HL-60/S4 treated with retinoic acid at 250 ng/mL for 4 days and 3 days (cell line): ENCODE results near the gene MBNL3.

Experiments used
- in situ Hi-C: fragments of 300-500 bp; cut with MboI; formaldehyde crosslinking; loops from 2 replicates; pipeline ENCODE4 v1.7.0; 2022; ENCODE audit warnings: low sequenced_read_pairs

MBNL3 gene

DNA sequence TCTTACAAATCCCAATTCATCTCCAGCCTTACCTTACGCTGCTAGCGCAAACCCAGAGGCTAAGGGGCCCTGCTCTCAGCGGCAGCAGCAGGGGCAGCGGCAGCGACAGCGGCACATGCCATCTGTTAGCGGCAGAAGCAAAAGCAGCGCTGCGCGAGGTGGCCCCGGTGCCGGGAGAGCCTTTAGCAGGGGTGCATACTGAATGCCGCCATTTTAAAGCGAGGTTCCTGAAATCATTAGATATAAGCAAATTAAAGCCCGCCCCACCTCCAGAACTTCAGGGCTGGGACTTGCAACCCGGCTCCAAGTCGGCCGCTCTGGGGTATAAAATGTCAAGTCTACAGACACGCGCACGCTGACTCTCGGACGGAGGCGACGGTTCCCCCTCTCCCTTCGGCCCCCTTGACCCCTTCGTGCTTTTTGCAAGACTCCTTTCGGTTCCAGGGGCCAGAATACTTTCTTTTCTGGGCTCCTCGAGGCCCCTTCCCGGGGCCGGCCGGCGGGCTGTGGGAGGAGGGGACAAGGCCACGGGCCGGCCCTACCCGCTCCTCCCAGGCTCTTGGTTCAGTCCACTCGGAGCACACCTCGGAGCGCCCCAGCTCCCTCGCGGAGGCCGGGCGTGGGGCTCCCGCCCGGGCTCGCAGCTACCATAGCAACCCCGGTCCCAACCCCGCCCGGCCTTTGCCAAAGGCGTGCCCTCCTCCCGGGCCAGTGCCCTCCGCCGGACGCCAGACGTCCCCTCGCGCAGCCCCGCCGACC, at the start of gene MBNL3:
MBNL3 (minus strand) TSS at position 220 of the 759 bp plus-strand sequence. CDS start 49,427 bp downstream, outside the sequence.
- in situ Hi-C loops, result no loop called here

DNA sequence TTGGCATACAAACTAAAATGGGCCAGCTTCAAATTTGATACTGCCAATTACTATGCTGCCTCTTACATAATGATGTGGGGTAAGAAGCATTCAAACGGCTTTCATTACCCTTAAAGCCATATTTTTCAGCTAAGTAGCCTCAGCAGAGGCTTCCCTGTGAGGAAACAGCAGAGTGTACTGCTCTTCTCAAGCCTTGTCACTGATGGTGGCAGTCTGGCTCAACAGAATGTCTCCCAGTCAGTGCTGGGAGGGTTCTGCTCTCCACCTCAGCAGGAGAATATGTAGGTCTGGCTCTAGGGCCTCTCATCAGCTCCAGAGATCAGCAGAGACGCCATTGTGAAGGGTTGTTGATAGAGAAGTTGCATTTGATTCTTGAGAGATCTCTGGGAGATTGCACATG, 44.6 kb upstream of the MBNL3 start:
- in situ Hi-C loops, result no loop called here

DNA sequence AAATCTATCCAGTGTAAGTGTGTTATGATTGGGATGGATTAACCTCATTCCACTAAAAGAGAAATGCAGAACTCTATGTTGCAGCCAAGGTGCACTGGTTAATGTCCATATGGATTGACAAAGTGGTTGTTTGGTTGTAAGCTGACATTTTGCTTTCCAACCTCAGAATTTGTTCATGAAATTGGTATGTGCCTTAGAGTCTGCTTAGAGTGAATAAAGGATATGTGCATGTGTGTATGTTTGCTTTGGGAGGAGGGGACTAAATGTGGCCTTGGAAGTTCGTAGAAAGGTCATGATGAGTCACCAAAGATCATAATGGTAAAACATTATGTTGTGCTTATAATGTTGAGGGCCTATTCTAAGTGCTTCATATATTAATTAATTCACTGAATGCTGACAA, 44.1 kb upstream of the MBNL3 start:
- in situ Hi-C loops, result no loop called here

DNA sequence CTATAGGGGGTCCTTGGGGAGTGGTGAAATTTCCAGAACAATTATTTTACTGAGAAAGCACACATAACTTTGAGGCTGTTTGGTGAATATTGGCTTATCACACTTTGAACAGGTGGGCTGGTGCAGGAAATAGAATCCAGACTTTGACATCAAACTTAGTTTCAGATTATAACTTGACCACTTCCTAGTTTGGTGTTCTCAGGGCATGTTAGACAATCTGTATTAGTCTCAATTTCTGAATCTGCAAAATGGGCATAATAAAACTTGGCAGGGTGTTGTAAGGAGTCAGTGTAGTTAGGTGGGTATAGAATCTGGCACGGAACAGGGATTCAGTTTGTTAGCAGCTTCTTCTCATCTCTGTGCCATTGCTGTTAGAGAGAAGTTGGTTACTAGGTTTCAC, 43.3 kb upstream of the MBNL3 start:
- in situ Hi-C loops, result no loop called here

DNA sequence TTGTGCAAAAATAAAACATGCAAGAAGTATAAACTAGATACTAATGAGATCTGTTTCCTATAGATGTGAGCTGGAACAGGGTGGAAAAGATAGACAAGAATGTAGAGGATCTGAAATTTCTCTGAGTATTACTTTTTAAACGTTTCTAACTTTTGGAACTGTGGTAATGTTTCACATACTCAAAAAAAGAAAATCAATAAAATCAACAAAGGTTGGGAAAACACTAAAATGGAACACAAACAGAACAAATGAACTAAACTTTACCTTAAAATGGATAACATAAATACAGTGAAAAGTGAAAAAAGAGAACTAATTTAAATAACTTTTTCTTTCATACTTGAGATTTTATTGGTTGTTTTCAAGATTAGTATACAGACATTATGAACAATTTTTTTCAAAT, 32.0 kb upstream of the MBNL3 start:
- in situ Hi-C loops, result no loop called here

DNA sequence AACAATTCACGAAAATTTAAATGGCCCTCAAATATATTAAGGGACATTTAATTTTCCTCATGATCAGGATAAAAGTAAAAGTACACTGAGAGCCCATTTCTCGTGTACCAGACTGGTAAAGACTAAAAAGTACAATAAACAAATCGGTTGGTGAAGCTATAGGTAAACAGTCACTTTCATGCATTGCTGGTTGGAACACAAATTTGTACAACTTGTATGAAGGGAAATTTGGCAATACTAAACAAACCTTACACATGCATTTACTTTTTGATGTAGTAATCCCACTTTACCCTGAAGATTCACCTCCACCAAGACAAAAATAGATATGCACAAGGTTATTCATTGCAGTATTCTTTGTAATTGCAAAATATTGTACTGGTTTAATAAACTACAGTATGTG, 31.4 kb upstream of the MBNL3 start:
- in situ Hi-C loops, result no loop called here

DNA sequence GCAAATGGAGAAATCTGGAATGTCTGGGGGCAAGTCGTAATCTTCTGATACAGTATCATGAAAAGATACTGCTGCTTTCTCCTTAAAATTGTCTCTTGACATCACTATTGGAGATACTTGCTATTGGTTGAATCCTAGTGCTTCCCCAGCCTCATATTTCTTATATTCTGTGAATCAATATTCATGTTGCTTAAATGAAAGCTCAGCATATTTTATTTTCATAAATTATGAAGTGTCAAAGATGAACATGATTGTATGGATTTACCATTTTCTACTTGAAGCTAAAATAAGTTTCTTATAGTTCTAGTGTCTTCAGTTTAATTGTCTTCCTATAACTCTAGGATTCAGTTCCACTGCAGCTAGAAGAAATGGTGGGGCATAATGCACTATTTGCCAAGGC, 29.6 kb upstream of the MBNL3 start:
- in situ Hi-C loops, result no loop called here

DNA sequence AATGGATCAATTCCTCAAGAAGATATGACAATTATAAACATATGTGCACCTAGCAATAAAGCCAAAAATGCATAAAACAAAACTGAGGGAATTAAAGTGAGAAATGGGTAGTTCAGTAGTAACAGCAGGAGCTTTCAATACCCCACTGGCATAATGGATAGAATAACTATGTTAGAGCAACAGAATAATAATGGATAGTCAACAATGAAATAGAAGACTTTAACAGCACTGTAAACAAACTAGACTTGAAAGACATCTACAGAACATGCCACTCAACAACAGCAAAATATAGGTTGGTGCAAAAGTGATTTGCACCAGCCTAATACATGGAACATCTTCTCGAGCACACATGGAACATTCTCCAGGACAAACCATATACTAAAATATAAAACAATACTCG, 20.0 kb upstream of the MBNL3 start:
- in situ Hi-C loops, result no loop called here

- in situ Hi-C loops, result no loop called here
Measured at GRCh38 chrX:132505116-132505515, 16.3 kb upstream of the MBNL3 start.

DNA sequence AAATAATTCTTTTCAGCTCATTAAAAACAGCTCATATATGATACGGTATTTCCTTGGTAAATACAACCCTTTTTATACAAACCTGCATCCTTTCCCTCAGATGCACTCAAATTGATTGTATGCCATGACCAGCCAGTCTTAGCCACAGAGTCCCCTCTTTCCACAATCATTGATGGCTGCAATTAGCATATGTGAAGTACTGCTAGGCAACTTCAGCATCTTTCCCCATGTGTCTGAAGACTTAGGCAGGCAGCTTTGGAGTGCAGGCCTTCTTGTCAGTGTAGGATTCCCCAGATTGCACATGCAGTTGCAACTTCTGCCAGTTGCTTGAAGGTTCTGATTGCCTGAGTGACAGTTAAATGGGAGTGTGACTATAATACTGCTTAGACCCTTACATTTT, 15.6 kb upstream of the MBNL3 start:
- in situ Hi-C loops, result no loop called here

DNA sequence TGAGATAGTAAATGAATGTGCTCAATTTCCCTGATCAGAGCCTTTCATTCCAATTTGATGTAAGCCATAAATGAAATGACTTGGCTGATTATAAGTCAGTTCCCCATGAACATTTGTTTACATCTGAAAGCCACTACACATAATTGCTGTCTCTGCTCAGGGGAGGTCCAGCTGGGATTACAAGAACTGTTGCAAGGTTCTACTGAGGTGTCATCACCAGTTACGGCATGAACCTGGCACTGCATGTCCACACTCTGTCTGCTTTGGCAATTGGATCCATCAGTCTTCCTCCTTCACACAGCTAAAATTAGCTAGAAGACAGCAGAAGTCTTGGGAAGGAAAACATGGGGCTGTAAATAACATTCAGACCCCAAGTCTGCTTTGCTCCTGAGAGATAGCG, 12.8 kb upstream of the MBNL3 start:
- in situ Hi-C loops, result no loop called here

- in situ Hi-C loops, result no loop called here
Measured at GRCh38 chrX:132497432-132497831, 8.6 kb upstream of the MBNL3 start.

GRCh38 chrX:132493095-132493494, 4.3 kb upstream of the MBNL3 start:
- in situ Hi-C loops, result no loop called here

- in situ Hi-C loops, result no loop called here
Measured at GRCh38 chrX:132491191-132491590, 2.4 kb upstream of the MBNL3 start.

GRCh38 chrX:132489578-132490419, 961 bp upstream of the MBNL3 start:
- in situ Hi-C loops, result no loop called here

GRCh38 chrX:132488180-132488705, 595 bp downstream of the MBNL3 start:
- in situ Hi-C loops, result no loop called here

DNA sequence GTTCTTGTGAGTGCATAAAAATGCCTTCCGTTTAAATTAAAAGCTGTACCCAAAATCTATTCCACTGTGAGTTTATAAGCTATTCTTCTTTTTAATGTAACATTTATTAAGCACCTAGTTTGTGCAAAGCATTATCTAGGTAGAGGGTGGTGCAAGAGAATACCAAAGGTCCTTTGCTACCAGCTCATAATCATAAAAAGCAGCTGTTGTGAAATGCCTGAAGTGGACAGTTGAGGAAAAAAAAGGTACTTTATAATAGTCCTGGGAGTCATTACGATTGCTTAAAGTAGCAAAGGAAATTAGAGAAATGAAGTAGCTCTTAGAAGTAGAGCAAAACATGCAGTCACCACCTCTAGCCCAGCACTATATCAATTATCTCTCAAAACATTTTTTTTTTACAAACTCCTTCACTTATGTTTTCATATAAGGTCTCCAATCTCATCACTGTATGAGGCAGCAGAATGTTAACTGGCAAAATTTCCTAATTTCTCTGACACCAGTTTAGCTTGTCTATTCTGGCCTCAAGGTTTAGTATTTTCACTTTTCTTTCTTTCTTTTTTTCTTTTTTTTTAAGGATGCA, 2.1 kb downstream of the MBNL3 start:
- in situ Hi-C loops, result no loop called here

DNA sequence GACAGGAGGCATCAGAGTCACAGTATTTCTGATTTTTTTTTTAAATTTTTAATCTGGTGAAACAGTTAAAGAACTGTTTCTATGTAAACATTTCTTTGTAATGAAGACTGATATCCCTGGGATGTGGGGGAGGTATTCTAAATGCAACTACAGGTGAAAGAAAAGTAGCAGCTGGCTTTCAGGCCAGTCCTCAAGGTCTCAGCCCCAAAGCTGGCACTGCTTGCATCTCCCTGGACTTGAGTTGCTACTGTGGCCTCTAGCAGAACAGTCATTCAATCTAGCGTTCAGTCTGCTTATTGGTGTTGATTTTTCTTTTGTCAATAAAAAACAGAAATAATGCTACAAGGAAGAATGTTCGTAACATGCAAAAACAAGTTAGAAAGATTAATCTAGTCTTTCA, 4.9 kb downstream of the MBNL3 start:
- in situ Hi-C loops, result no loop called here

DNA sequence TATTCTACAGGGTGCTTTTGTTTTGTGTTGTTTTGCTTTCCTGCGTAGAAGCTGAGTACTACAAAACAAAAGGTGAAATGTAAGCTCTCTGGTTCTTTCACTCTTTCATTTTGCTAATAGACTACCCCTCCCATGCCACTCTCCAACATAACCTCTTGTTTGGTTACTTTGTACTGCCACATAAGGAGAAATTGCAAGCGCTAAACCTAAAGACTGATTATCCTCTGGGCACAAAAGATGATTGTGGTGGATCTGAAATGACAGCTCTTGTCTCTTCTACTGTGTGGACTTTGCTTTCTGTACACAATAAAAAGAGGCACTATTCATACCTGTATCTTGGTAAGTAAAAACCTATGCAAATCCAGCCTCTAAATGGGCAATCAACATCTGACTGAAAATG, 5.3 kb downstream of the MBNL3 start:
- in situ Hi-C loops, result no loop called here

- in situ Hi-C loops, result no loop called here
Measured at GRCh38 chrX:132482632-132483031, 6.2 kb downstream of the MBNL3 start.

- in situ Hi-C loops, result no loop called here
Measured at GRCh38 chrX:132481449-132481848, 7.4 kb downstream of the MBNL3 start.
